OCI-LY1 (cell line): ENCODE results near the gene TNFRSF14.

Experiments
- H2AFZ ChIP-seq: fragments of 200-600 bp; sonication (generic), shearing (Covaris generic); 2 replicates; pipeline ENCODE4 v1.6.0; 2014; ENCODE audit warnings: antibody characterized with exemption, mild to moderate bottlenecking, low read length
- H3F3A ChIP-seq: fragments of 200-600 bp; sonication (generic), shearing (Covaris generic); 2 replicates; pipeline ENCODE4 v1.6.0; 2014; ENCODE audit warnings: mild to moderate bottlenecking, antibody characterized with exemption, low read length, moderate library complexity; ENCODE audit not compliant: insufficient read depth
- H3K27ac ChIP-seq: fragments of 200-600 bp; sonication (generic); 2 replicates; pipeline ENCODE4 v1.5.1; 2014; ENCODE audit warnings: low read length, mixed run types, mild to moderate bottlenecking, low read depth; ENCODE audit not compliant: poor library complexity, severe bottlenecking
- H3K27me3 ChIP-seq: fragments of 200-600 bp; sonication (generic); 2 replicates; pipeline ENCODE4 v1.6.0; 2014; ENCODE audit warnings: antibody characterized with exemption, mild to moderate bottlenecking, low read length, moderate library complexity; ENCODE audit not compliant: insufficient read depth
- H3K36me3 ChIP-seq: fragments of 200-600 bp; sonication (generic); 2 replicates; pipeline ENCODE4 v1.6.1; 2014; ENCODE audit warnings: mild to moderate bottlenecking, antibody characterized with exemption, low read length, moderate library complexity, mixed read lengths; ENCODE audit not compliant: insufficient read depth
- H3K4me1 ChIP-seq: fragments of 200-600 bp; sonication (generic); 2 replicates; pipeline ENCODE4 v1.5.1; 2014; ENCODE audit warnings: mild to moderate bottlenecking, low read length, moderate library complexity; ENCODE audit not compliant: insufficient read depth, severe bottlenecking
- H3K4me2 ChIP-seq: fragments of 200-600 bp; sonication (generic), shearing (Covaris generic); 2 replicates; pipeline ENCODE4 v1.6.1; 2014; ENCODE audit warnings: low read length
- H3K4me3 ChIP-seq: fragments of 200-600 bp; sonication (generic); 2 replicates; pipeline ENCODE4 v1.5.1; 2014; ENCODE audit warnings: low read length, low read depth, mild to moderate bottlenecking, mixed read lengths; ENCODE audit not compliant: poor library complexity, severe bottlenecking
- H3K79me2 ChIP-seq: fragments of 200-600 bp; shearing (Covaris generic); 2 replicates; pipeline ENCODE4 v1.6.1; 2016; ENCODE audit warnings: mixed run types, low read length, mixed read lengths; ENCODE audit not compliant: insufficient read depth
- H3K9ac ChIP-seq: fragments of 200-600 bp; sonication (generic), shearing (Covaris generic); 2 replicates; pipeline ENCODE4 v1.6.1; 2014; ENCODE audit warnings: mild to moderate bottlenecking, low read length, mixed read lengths
- H3K9me2 ChIP-seq: fragments of 200-600 bp; sonication (generic), shearing (Covaris generic); 2 replicates; pipeline ENCODE4 v1.6.1; 2014; ENCODE audit warnings: low read depth, mild to moderate bottlenecking, low read length, mixed read lengths
- H3K9me3 ChIP-seq: fragments of 200-600 bp; shearing (Covaris generic); 2 replicates; pipeline ENCODE4 v1.6.1; 2014; ENCODE audit warnings: low read length, mixed read lengths
- H4K20me1 ChIP-seq: fragments of 200-600 bp; sonication (generic), shearing (Covaris generic); 2 replicates; pipeline ENCODE4 v1.6.0; 2016; ENCODE audit warnings: mild to moderate bottlenecking, low read length; ENCODE audit not compliant: insufficient read depth
- EZH2 ChIP-seq: fragments of 200-600 bp; sonication (generic), shearing (Covaris generic); IDR thresholded peaks from 2 replicates; pipeline ENCODE4 v1.8.0; 2017; ENCODE audit warnings: borderline replicate concordance, mixed run types, mild to moderate bottlenecking, antibody characterized with exemption, low read length, moderate library complexity, mixed read lengths
- TF ChIP-seq, protein P1 (sequence below): fragments of 200-600 bp; sonication (generic), shearing (Covaris generic); IDR thresholded peaks from 2 replicates; pipeline ENCODE4 v1.5.1; 2017; ENCODE audit warnings: mild to moderate bottlenecking, antibody characterized with exemption, low read length, moderate library complexity, mixed read lengths

Gene TNFRSF14

DNA sequence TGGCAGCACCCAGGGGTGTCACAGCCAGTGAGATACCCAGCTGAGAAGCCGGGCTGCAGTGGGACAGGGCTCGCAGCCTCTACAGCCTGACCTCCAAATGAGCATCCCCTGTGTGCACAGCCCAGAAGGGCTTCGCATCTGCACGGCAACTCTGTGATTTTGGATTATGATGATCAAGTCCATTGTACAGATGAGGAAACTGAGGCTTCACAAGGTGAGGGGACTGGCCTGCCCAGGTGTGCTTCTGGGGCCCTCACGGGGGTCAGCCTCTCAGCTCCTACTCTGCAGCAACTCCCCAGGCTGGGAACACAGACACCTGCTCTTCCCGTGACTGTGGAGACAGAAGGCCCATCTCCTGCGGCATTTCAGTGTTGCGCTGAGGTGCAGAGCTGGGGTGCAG, 17.3 kb upstream of the TNFRSF14 start:
- Histone ChIP-seq H2AFZ (no peak overlapping the region), H3K4me3 (no peak overlapping the region), H3F3A (no peaks in the 10 kb centered on the region), H3K36me3 (no peaks in the 10 kb centered on the region), H3K79me2 (no peaks in the 10 kb centered on the region), H3K27ac (no peak overlapping the region), H3K9me3 (no peaks in the 10 kb centered on the region), H3K27me3 (0 out of 2 replicates have a peak, but pooled peaks cover 15% of the 10 kb centered on the region), H3K9me2 (no peaks in the 10 kb centered on the region), H4K20me1 (no peaks in the 10 kb centered on the region), H3K9ac (no peak overlapping the region), H3K4me2 (no peak overlapping the region), H3K4me1 (no peaks in the 10 kb centered on the region)
- TF ChIP-seq, protein P1, sequence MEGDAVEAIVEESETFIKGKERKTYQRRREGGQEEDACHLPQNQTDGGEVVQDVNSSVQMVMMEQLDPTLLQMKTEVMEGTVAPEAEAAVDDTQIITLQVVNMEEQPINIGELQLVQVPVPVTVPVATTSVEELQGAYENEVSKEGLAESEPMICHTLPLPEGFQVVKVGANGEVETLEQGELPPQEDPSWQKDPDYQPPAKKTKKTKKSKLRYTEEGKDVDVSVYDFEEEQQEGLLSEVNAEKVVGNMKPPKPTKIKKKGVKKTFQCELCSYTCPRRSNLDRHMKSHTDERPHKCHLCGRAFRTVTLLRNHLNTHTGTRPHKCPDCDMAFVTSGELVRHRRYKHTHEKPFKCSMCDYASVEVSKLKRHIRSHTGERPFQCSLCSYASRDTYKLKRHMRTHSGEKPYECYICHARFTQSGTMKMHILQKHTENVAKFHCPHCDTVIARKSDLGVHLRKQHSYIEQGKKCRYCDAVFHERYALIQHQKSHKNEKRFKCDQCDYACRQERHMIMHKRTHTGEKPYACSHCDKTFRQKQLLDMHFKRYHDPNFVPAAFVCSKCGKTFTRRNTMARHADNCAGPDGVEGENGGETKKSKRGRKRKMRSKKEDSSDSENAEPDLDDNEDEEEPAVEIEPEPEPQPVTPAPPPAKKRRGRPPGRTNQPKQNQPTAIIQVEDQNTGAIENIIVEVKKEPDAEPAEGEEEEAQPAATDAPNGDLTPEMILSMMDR = no peak
- TF ChIP-seq EZH2 = no peak

DNA sequence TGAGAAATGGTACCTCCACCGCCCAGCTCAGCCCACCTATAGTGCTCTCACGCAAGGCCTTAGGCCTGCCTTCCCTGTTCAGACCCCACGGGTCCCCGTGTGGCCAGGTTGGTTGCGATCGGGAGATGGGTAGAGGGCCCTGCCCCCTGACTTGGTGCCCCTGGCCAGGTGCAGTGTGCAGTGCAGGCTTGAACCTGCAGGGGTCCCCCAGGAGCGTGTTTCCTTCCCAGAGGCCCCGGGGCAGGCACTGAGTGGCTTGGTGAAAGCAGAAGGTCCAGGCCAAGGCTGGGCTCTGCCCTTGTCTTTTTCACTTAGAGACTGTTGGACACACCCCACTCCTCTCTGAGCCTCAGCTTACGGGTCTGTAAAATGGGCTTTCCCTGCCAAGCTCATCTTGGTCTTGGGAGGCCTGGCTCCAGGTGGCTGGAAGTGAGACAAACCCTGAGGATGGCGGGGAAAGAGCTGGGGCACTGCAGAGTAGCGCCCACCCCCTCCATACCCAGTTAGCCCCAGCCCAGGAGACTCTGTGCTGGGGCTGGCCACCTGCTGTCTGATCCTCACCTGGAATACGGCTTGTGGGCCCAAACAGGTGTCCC, 16.8 kb upstream of the TNFRSF14 start:
- no peaks in the 10 kb centered on the region for H3F3A ChIP-seq
- no peaks in the 10 kb centered on the region for H3K9me2 ChIP-seq
- H3K36me3 ChIP-seq = no peaks in the 10 kb centered on the region
- H3K4me2 ChIP-seq = no peak overlapping the region
- TF ChIP-seq, protein P1 = no peak; the same call in 1 of the 2 replicates
- no peak for TF ChIP-seq EZH2
- H2AFZ ChIP-seq = no peak overlapping the region
- H4K20me1 ChIP-seq = no peaks in the 10 kb centered on the region
- H3K79me2 ChIP-seq = no peaks in the 10 kb centered on the region
- H3K9me3 ChIP-seq = no peaks in the 10 kb centered on the region
- no peaks in the 10 kb centered on the region for H3K4me1 ChIP-seq
- no peak overlapping the region for H3K27ac ChIP-seq
- H3K4me3 ChIP-seq = no peak overlapping the region
- no peak overlapping the region for H3K9ac ChIP-seq
- H3K27me3 ChIP-seq = 0 out of 2 replicates have a peak, but pooled peaks cover 10% of the 10 kb centered on the region

DNA sequence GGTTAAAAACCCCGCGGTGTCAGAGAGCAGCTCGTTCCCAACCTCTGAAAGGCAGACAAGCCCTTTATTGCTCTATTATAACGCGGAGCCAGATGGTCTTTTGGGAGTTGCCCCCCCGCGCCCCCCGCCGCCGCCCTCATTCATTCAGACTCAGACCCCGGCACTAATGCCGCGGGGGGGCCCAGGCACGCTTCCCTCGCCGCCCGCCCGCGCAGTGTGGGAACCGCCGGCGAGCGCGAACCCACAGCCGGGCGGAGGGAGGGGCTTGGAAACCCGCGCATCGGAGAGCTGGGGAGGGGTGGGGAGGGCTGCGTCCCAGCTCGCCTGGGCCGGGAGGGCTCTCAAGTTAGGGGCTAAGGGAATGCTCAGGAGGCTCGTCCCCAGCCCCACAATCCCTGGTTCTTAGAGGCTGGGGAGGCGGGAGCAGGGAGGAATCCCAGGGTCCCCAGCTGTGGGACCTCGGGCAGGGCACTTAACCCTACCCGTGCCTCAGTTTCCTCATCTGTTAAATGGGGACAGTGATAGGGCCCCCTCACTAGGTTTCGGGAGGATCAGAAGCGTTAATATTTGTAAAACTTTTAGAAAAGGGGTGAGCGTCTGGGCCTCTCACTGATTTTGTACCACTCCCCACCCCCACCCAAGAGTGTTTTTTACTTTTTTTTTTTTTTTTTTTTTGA, 15.2 kb upstream of the TNFRSF14 start:
- H3K9ac ChIP-seq = no peak overlapping the region
- H3K4me3 ChIP-seq = no peak overlapping the region
- H3K9me3 ChIP-seq = no peaks in the 10 kb centered on the region
- no peaks in the 10 kb centered on the region for H3K9me2 ChIP-seq
- no peaks in the 10 kb centered on the region for H3K79me2 ChIP-seq
- no peak overlapping the region for H3K4me2 ChIP-seq
- H3K36me3 ChIP-seq = no peaks in the 10 kb centered on the region
- 0 out of 2 replicates have a peak, but pooled peaks cover 7% of the 10 kb centered on the region for H3K27me3 ChIP-seq
- H4K20me1 ChIP-seq = no peaks in the 10 kb centered on the region
- no peak for TF ChIP-seq EZH2
- TF ChIP-seq, protein P1 = no peak
- H3K4me1 ChIP-seq = no peaks in the 10 kb centered on the region
- no peaks in the 10 kb centered on the region for H3F3A ChIP-seq
- no peak overlapping the region for H2AFZ ChIP-seq
- H3K27ac ChIP-seq = no peak overlapping the region
